Stimulated activated effector memory CD8-positive, alpha-beta T cell treated with anti-CD3 and anti-CD28 coated beads, Interleukin-12 subunit alpha, Interleukin-12 subunit beta, amount 100 ng/mL, for 72 hours (primary cell): ENCODE data around the gene COL16A1.
A peak's percentile ranks its signal among the peaks of the same experiment; 100 is the strongest.

Experiments
- ATAC-seq: fragments of 150-1000 bp; cut with Tn5 transposase; 2 replicates; pipeline ENCODE4 v1.10.0; 2021
- DNase-seq, 2 donors: peaks; one replicate each; pipeline ENCODE4 v3.0.0; 2021 to 2022; ENCODE audit warnings: low spot score in 2 of 2
- H3K27ac Mint-ChIP-seq: one replicate; pipeline ENCODE4 v1.8.0; 2022; ENCODE audit warnings: mild to moderate bottlenecking, mixed read lengths
- H3K36me3 Mint-ChIP-seq: one replicate; pipeline ENCODE4 v1.8.0; 2022; ENCODE audit warnings: mild to moderate bottlenecking, mixed read lengths
- H3K4me1 Mint-ChIP-seq: one replicate; pipeline ENCODE4 v1.8.0; 2022; ENCODE audit warnings: mixed read lengths
- H3K4me3 Mint-ChIP-seq: one replicate; pipeline ENCODE4 v1.8.0; 2022; ENCODE audit warnings: mild to moderate bottlenecking, mixed read lengths
- H3K9me3 Mint-ChIP-seq: one replicate; pipeline ENCODE4 v1.8.0; 2022; ENCODE audit warnings: mixed read lengths

Gene COL16A1

DNA sequence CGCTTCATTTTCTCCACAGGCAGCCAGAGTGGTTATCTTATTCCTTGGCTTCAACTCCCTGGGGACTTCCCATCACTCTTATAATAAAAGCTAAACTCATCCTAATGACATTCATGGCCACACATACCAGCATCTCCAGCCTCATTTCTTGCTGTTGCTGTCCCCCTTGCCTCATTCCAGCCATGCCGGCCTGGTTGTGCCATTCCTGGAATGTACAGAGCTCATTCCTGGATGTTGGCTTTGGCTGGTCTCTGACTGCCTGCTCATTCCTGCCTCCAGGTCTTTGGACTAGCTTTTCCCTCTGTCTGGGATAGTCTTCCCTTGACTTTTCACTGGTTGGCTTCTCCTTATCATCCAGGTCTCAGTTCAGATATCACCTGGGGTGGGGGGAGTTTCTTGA lies 56.7 kb downstream of the COL16A1 start:
- no peak overlapping the region for H3K27ac Mint-ChIP-seq
- DNase-seq (no peak), ATAC-seq (no peak)
- H3K4me3 Mint-ChIP-seq = peak overlapping the region; percentile 99
- peaks cover 27% of the 10 kb centered on the region for H3K4me1 Mint-ChIP-seq
- H3K36me3 Mint-ChIP-seq = peaks cover 16% of the 10 kb centered on the region
- H3K9me3 Mint-ChIP-seq = no peaks in the 10 kb centered on the region

GRCh38 chr1:31646259-31646960 lies 57.4 kb downstream of the COL16A1 start:
- H3K4me1 Mint-ChIP-seq = peaks cover 27% of the 10 kb centered on the region
- H3K27ac Mint-ChIP-seq = peak overlapping the region; percentile 100
- peaks cover 16% of the 10 kb centered on the region for H3K36me3 Mint-ChIP-seq
- DNase-seq (no peak), ATAC-seq (no peak)
- no peaks in the 10 kb centered on the region for H3K9me3 Mint-ChIP-seq
- H3K4me3 Mint-ChIP-seq = peak overlapping the region; percentile 99

DNA sequence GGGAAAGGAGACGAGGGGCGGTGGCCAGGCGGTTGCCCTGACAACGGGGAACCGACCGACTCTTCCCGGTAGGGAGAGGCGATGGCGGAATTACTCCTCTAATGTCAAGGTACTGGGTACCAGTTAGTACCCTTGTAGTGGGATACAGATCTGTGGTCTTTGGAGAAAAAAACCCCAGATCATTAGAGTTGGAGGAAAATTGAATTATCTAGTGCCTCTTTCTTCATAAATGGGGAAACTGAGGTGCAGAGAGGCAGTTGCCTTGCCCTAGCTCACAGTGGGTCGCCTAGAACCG lies 58.6 kb downstream of the COL16A1 start:
- peaks cover 16% of the 10 kb centered on the region for H3K36me3 Mint-ChIP-seq
- H3K4me3 Mint-ChIP-seq = peak overlapping the region; percentile 99
- no peaks in the 10 kb centered on the region for H3K9me3 Mint-ChIP-seq
- H3K4me1 Mint-ChIP-seq = peaks cover 27% of the 10 kb centered on the region
- peak overlapping the region; percentile 100 for H3K27ac Mint-ChIP-seq
- DNase-seq (no peak), ATAC-seq (no peak)

DNA sequence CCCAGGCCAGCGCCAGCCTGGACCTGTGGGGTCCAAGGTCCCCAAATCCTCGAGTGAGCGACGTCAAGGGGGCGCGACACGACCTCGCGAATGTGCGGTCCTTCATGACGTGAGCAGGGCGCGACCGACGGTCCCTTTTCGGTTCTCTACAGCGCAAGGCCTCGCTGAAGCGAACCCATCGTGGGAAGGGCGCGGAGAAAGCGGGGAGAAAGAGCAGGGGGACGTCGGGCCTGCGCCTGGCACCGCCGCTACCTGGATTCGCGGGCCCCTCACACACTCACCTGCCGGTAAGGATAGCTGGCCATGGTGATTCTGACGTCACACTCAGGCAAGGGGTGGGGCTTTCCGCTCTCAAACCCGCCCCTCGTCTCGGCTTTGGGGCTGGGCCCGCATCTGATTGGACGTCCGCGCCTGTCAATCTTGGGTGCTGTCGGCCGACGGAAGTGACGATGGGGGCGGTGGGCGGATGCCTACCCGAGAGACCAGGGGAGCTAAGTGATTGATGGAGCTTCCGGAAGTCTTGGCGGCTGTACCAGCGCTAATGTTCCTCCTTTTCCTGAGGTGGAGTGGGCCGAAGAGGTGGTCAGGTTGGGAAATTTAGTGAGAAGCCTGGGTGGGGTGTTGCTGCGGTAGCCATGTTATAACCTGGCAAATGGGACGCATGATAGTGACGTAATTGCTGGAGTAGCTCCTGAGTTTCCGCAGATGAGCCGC lies 59.1 kb downstream of the COL16A1 start, which contains the start of gene PEF1:
TSS of gene PEF1 (minus strand) at position 317 of the 714 bp plus-strand sequence. CDS start at position 305, 12 bp downstream.
- Mint-ChIP-seq H3K36me3 (peaks cover 16% of the 10 kb centered on the region), H3K4me1 (peaks cover 27% of the 10 kb centered on the region), H3K9me3 (no peaks in the 10 kb centered on the region), H3K27ac (peak within 1 kb of the TSS; percentile 100), H3K4me3 (peak within 1 kb of the TSS; percentile 99)
- peak; percentile 99 to 100 for DNase-seq
- peak; percentile 93 for ATAC-seq

DNA sequence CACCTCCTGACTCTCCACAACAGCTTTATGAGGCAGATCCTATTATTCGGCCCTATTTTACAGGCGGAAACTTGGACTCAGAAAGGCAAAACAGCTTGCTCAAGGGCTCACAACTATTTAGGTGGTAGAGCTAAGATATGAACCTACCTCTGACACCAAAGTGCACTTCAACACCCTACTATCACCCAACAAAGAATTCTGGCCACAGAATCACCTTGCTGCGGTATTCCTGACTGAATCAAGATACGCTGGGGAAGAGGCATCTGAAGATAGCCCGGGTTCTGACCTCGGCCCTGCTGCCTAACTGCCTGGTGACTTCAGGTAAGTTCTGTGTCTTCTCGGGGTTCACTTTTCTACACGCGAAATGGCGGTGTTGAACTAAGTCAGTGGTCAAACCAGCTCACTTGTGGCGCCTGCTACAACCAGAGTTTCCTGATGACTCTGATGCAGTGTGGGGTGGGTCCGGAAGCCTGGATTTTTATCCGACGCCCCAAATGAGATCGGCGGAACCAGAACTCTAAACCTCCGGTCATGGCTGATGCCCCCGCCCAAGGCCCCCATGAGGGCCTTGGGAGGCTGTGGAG lies 59.7 kb downstream of the COL16A1 start:
- Mint-ChIP-seq H3K36me3 (peaks cover 16% of the 10 kb centered on the region), H3K4me3 (peak overlapping the region; percentile 99), H3K4me1 (peaks cover 27% of the 10 kb centered on the region), H3K9me3 (no peaks in the 10 kb centered on the region), H3K27ac (peak overlapping the region; percentile 100)
- DNase-seq (no peak), ATAC-seq (peak; percentile 68)

DNA sequence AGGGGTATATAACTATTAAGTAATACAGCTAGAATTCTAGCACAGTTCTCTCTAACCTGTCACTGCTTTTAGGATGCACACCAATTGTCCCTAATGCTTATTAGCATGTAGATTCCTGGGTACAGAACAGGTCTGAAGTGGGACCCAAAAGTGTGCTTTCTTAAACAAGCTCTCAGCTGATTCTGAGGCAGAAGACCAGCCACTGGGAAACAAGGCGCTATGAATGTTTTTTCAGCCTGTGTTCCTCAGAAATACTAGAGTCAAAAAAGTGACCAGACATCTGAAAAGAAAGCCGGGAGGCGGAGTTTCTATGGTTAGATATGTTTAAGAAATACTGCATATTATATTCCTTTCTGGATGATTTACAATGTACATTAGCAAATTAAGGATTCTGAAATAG lies 60.9 kb downstream of the COL16A1 start:
- peaks cover 16% of the 10 kb centered on the region for H3K36me3 Mint-ChIP-seq
- peaks cover 30% of the 10 kb centered on the region for H3K4me1 Mint-ChIP-seq
- H3K27ac Mint-ChIP-seq = no peak overlapping the region
- no peak for DNase-seq
- no peak for ATAC-seq
- H3K4me3 Mint-ChIP-seq = no peak overlapping the region
- no peaks in the 10 kb centered on the region for H3K9me3 Mint-ChIP-seq

GRCh38 chr1:31642366-31642765 lies 61.5 kb downstream of the COL16A1 start:
- no peak overlapping the region for H3K4me3 Mint-ChIP-seq
- peaks cover 35% of the 10 kb centered on the region for H3K4me1 Mint-ChIP-seq
- H3K9me3 Mint-ChIP-seq = no peaks in the 10 kb centered on the region
- H3K27ac Mint-ChIP-seq = no peak overlapping the region
- DNase-seq = no peak
- ATAC-seq = no peak
- peaks cover 19% of the 10 kb centered on the region for H3K36me3 Mint-ChIP-seq

DNA sequence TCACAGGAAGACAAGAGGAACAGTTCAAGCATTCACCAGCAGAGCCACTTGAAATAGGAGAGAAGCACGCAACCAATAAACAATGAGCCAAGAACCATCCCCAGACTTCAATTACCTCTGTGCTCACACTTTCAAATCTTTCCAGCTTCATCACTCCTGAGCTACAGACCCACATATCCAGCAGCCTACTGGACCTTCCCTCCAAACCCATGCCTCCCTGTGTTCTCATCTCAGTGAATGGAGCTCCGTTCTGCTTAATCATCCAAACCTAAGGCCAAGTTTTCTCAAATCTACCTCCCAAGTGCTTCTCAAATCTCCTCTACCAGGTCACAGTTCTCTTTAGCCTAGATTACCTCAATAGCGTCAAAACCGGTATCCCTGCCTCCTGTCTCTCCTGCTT lies 62.9 kb downstream of the COL16A1 start:
- H3K9me3 Mint-ChIP-seq = no peaks in the 10 kb centered on the region
- no peak overlapping the region for H3K4me3 Mint-ChIP-seq
- DNase-seq = no peak
- H3K36me3 Mint-ChIP-seq = peaks cover 22% of the 10 kb centered on the region
- ATAC-seq = no peak
- peaks cover 36% of the 10 kb centered on the region for H3K4me1 Mint-ChIP-seq
- no peak overlapping the region for H3K27ac Mint-ChIP-seq

DNA sequence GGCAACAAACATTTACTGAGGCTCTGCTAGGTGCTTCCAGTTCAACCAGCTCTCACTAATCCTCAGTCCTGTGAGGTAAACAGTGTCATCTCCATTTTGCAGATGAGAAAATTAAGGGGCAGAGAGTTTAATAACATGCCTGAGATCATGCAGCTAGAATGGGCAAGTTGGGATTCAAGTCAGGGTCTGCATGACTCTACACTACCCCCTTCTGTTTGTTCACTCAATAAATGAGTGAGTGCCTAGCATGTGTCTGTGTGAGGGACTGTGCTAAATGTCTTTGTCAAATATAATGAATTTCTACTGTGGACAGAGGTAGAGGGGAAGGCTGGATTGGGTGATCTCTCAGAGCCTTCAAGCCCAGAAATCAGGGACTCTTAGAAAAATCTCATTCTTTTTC lies 63.6 kb downstream of the COL16A1 start:
- Mint-ChIP-seq H3K9me3 (no peaks in the 10 kb centered on the region), H3K4me3 (no peak overlapping the region), H3K27ac (no peak overlapping the region), H3K36me3 (peaks cover 21% of the 10 kb centered on the region), H3K4me1 (peaks cover 33% of the 10 kb centered on the region)
- ATAC-seq (no peak), DNase-seq (no peak)

DNA sequence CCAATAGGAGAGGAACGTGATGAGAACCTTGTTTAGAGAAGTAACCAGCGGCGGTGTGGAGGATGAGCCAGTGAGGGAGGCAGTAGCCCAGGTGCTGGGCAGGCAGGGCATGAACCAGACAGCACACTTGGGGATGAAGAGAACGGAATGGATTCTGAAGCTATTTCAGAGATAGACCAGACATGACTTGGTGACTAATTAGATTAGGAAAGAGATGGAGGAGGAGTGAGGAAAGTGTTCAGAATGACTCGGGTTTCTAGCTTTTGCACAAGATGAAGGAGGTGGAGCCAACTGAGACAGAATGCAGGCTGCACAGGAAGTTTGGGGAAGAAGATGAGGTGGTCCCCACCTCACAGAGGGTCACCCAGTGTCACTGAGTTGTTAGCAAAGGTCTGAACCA lies 64.3 kb downstream of the COL16A1 start:
- Mint-ChIP-seq H3K4me1 (peaks cover 27% of the 10 kb centered on the region), H3K36me3 (peaks cover 21% of the 10 kb centered on the region), H3K27ac (no peak overlapping the region), H3K4me3 (no peak overlapping the region), H3K9me3 (no peaks in the 10 kb centered on the region)
- DNase-seq (no peak), ATAC-seq (no peak)

DNA sequence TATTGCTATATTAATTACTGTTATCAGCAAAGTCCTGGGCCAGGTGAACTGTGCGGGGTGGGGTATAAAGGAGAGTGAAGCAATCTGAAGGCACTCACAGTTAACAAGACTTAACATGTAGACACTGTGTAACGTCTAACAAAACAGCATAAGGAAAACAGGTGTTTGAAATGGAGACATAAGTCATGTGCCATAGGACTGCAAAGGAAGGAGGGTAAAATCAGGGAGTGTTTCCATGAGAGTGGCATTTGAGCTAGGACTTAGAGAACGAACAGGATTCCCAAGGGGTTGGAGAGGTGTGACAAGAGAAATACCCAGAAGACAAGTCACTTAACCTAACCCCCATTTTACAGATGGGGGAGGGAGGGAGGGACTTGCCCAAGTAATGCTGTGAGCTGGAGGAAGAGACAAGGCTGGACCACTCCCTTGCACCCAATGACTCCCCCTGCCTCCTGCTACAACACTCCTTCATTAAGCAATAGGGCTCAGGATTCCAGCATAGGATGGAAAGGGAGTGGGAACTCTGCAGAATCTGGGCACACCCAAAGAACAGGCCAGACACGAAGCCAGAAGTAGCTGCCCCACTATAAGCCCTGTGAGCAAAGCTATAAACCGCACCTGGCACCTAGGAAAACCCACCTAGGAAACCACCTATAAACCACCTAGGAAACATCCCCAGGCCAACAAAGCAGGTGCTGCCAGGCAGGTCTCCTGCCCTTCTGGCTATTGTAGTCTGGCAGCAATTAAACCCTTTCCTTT lies 65.7 kb downstream of the COL16A1 start:
- Mint-ChIP-seq H3K4me3 (no peak overlapping the region), H3K4me1 (peaks cover 27% of the 10 kb centered on the region), H3K9me3 (no peaks in the 10 kb centered on the region), H3K27ac (no peak overlapping the region), H3K36me3 (peaks cover 24% of the 10 kb centered on the region)
- ATAC-seq (no peak), DNase-seq (no peak)

DNA sequence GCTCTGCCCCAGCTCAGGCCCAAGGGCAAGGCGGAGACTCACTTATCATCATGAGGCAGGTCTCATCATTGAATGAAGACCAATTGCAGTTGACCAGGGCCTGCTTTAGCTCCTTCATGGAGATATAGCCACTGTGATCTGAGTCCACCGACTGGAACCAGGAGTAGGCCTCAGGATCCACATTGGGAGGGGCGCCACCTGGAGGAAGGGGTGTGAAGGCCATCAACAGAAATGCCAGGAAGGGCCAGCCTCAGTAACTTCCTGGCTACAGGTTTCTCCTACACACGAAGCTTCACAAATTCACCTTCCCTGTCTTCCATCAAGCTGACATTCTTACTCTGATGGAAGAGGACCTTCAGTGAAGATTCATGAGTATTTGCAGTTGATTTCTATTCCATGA lies 70.7 kb downstream of the COL16A1 start:
- DNase-seq (no peak), ATAC-seq (no peak)
- H3K9me3 Mint-ChIP-seq = no peaks in the 10 kb centered on the region
- H3K36me3 Mint-ChIP-seq = peaks cover 70% of the 10 kb centered on the region
- peaks cover 26% of the 10 kb centered on the region for H3K4me1 Mint-ChIP-seq
- no peak overlapping the region for H3K4me3 Mint-ChIP-seq
- no peak overlapping the region for H3K27ac Mint-ChIP-seq

DNA sequence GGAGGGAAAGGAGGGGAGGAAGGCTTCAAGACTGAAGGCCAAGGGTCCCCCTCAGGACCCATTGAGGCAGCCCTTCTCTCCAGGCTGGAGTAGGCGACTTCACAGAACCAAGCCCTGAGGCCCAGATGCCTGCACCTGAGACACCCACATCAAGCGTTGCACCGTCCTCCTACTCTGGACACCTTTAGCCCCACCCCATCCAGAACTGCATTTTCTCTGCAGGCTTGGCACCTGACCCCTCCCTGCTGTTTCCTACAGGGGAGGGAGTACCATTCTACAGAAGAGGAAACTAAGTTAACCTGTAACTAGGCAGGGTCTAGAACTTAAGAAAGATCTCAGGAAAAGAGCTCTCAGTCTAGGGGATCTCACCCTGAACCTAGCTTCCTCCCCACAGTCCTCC lies 71.2 kb downstream of the COL16A1 start:
- no peaks in the 10 kb centered on the region for H3K9me3 Mint-ChIP-seq
- H3K27ac Mint-ChIP-seq = no peak overlapping the region
- peaks cover 69% of the 10 kb centered on the region for H3K36me3 Mint-ChIP-seq
- H3K4me1 Mint-ChIP-seq = peaks cover 21% of the 10 kb centered on the region
- no peak overlapping the region for H3K4me3 Mint-ChIP-seq
- ATAC-seq = no peak
- no peak for DNase-seq

DNA sequence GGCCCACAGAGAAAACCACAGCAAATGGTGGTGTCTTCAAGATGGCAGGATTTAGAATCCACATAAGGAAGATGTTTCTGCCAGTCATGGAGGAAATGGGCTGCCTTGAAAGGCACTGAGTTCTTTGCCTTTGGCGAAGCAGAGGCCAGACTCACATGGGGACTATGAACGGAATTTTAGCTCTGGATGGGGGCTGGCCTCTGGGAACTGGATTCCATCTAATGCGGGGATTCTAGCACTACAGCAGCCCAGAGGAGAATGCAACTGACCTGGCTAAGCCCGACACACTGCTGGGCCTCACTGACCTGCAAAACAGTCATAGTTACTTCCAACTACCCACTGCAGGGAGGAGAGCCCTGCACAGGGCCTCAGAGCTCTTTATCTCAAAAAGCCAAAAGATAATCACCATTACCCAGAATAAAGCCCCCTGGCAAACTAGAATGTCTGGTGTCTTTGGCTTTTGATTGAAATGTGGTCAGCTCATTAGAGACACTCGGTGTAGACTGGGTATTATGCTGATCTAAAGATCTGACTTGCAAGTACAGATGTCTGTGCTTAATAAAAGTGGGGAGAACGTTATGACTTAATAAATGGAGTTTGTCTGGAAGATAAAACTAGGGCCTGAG lies 74.8 kb downstream of the COL16A1 start:
- ATAC-seq = no peak
- Mint-ChIP-seq H3K36me3 (peaks cover 65% of the 10 kb centered on the region), H3K27ac (peak overlapping the region; percentile 73), H3K4me3 (no peak overlapping the region), H3K4me1 (peaks cover 11% of the 10 kb centered on the region), H3K9me3 (no peaks in the 10 kb centered on the region)
- no peak for DNase-seq

- Mint-ChIP-seq H3K9me3 (no peaks in the 10 kb centered on the region), H3K36me3 (peaks cover 55% of the 10 kb centered on the region), H3K4me3 (no peak overlapping the region), H3K4me1 (peaks cover 13% of the 10 kb centered on the region), H3K27ac (peak overlapping the region; percentile 73)
- ATAC-seq = no peak
- no peak for DNase-seq
These were observed 75.8 kb downstream of the COL16A1 start for GRCh38 chr1:31627930-31628559.
